Mesendoderm (in vitro differentiated cells): Measurements from ENCODE around the gene IFI30.

ENCODE experiments used
- DNase-seq: peaks from one replicate; pipeline ENCODE4 v3.0.0; 2013
- H2AK5ac ChIP-seq: 2 replicates; pipeline ENCODE4 v1.6.1; 2013; ENCODE audit warnings: low read length, inconsistent platforms
- H2BK120ac ChIP-seq: 2 replicates; pipeline ENCODE4 v1.6.1; 2013; ENCODE audit warnings: low read depth, mild to moderate bottlenecking, low read length, moderate library complexity, mixed read lengths
- H2BK15ac ChIP-seq: replicated peaks from 2 replicates; pipeline ENCODE4 v1.6.1; 2013; ENCODE audit warnings: low read depth, mild to moderate bottlenecking, moderate library complexity
- H2BK5ac ChIP-seq: 2 replicates; pipeline ENCODE4 v1.6.1; 2013; ENCODE audit warnings: low read length, inconsistent platforms
- H3K18ac ChIP-seq: 2 replicates; pipeline ENCODE4 v1.6.1; 2013; ENCODE audit warnings: mild to moderate bottlenecking, low read length, mixed read lengths
- H3K23ac ChIP-seq: one replicate; pipeline ENCODE4 v1.6.1; 2013; ENCODE audit warnings: low read length
- H3K27ac ChIP-seq: 2 replicates; pipeline ENCODE4 v1.5.1; 2013; ENCODE audit warnings: low read depth, mild to moderate bottlenecking, inconsistent platforms, low read length, moderate library complexity
- H3K27me3 ChIP-seq: 2 replicates; pipeline ENCODE4 v1.6.1; 2013; ENCODE audit warnings: low read length, control low read depth, mild to moderate bottlenecking, inconsistent platforms; ENCODE audit not compliant: insufficient read depth, poor library complexity
- H3K36me3 ChIP-seq: 2 replicates; pipeline ENCODE4 v1.6.1; 2013; ENCODE audit warnings: low read length, inconsistent platforms; ENCODE audit not compliant: control insufficient read depth, insufficient read depth
- H3K4ac ChIP-seq: one replicate; pipeline ENCODE4 v1.6.1; 2013; ENCODE audit warnings: low read depth, mild to moderate bottlenecking, low read length, moderate library complexity
- H3K4me1 ChIP-seq: 2 replicates; pipeline ENCODE4 v1.6.1; 2013; ENCODE audit warnings: low read depth, low read length, inconsistent platforms; ENCODE audit not compliant: control insufficient read depth
- H3K4me2 ChIP-seq: 2 replicates; pipeline ENCODE4 v1.6.1; 2013; ENCODE audit warnings: low read length
- H3K4me3 ChIP-seq: 2 replicates; pipeline ENCODE4 v1.5.1; 2013; ENCODE audit warnings: mild to moderate bottlenecking, low read length
- H3K56ac ChIP-seq: one replicate; pipeline ENCODE4 v1.6.1; 2013; ENCODE audit warnings: low read length
- H3K79me1 ChIP-seq: 2 replicates; pipeline ENCODE4 v1.6.1; 2013; ENCODE audit warnings: low read length, inconsistent platforms
- H3K79me2 ChIP-seq: 2 replicates; pipeline ENCODE4 v1.6.1; 2013; ENCODE audit warnings: mild to moderate bottlenecking, low read length; ENCODE audit not compliant: control insufficient read depth, insufficient read depth
- H3K9ac ChIP-seq: 2 replicates; pipeline ENCODE4 v1.6.1; 2013; ENCODE audit warnings: low read length, inconsistent platforms
- H4K5ac ChIP-seq: one replicate; pipeline ENCODE4 v1.6.1; 2013; ENCODE audit warnings: low read length
- H4K8ac ChIP-seq: one replicate; pipeline ENCODE4 v1.6.1; 2013; ENCODE audit warnings: low read depth, mild to moderate bottlenecking, control low read depth, low read length, moderate library complexity
- WGBS: extraction: QIAGEN DNeasy Blood & Tissue Kit; methylation state at CpG from one replicate; pipeline ENCODE4 v1.1.7; 2013; ENCODE audit warnings: low lambda C conversion rate, missing lambda C conversion rate; ENCODE audit not compliant: insufficient coverage; ENCODE audit errors: extremely low coverage; 5-methylcytosine and 5-hydroxymethylcytosine counted together

IFI30 gene

DNA sequence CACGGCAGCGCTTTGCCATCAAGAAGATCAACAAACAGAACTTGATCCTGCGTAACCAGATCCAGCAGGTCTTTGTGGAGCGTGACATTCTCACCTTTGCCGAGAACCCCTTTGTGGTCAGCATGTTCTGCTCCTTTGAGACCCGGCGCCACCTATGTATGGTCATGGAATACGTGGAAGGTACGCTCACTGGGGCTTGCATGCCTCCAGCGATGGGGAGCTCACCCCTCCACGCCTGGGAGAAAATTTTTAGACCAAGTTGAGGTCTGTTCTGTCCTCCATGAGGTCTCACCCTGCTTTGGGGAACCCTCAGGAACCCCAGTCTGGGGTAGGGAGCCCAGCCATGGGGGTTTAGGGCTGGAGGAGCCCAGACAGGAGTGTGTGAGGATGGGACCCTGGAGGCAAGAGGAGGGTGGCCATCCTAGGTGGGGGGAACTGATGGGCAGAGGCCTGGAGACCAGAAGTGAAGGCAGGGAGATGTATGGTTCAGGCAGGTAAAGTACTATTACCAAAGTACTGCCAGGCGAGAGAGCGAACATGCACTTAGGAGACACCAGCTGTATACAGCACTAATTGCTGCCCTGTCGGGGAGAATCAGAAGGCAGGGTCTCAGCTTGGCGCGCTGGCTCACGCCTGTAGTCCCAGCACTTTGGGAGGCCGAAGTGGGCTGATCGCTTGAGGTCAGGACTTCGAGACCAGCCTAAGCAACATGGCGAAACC lies 42.9 kb upstream of the IFI30 start:
- no CpG with 5 or more reads among the region's 21 CpGs for WGBS
- no peak overlapping the region for H3K23ac ChIP-seq
- no peak overlapping the region for H3K4me3 ChIP-seq
- H3K56ac ChIP-seq, result no peak overlapping the region
- no peak overlapping the region for H3K18ac ChIP-seq
- H4K5ac ChIP-seq, result no peak overlapping the region
- H3K79me1 ChIP-seq, result no peaks in the 10 kb centered on the region
- H3K9ac ChIP-seq, result no peak overlapping the region
- H3K4me2 ChIP-seq, result no peak overlapping the region
- no peaks in the 10 kb centered on the region for H3K27me3 ChIP-seq
- H4K8ac ChIP-seq, result no peak overlapping the region
- H2BK5ac ChIP-seq, result no peak overlapping the region
- no peak overlapping the region for H3K27ac ChIP-seq
- no peaks in the 10 kb centered on the region for H3K79me2 ChIP-seq
- DNase-seq, result no peak
- no peak overlapping the region for H2BK15ac ChIP-seq
- no peak overlapping the region for H2BK120ac ChIP-seq
- H3K36me3 ChIP-seq, result no peaks in the 10 kb centered on the region
- no peak overlapping the region for H3K4ac ChIP-seq
- no peak overlapping the region for H2AK5ac ChIP-seq
- H3K4me1 ChIP-seq, result no peaks in the 10 kb centered on the region

DNA sequence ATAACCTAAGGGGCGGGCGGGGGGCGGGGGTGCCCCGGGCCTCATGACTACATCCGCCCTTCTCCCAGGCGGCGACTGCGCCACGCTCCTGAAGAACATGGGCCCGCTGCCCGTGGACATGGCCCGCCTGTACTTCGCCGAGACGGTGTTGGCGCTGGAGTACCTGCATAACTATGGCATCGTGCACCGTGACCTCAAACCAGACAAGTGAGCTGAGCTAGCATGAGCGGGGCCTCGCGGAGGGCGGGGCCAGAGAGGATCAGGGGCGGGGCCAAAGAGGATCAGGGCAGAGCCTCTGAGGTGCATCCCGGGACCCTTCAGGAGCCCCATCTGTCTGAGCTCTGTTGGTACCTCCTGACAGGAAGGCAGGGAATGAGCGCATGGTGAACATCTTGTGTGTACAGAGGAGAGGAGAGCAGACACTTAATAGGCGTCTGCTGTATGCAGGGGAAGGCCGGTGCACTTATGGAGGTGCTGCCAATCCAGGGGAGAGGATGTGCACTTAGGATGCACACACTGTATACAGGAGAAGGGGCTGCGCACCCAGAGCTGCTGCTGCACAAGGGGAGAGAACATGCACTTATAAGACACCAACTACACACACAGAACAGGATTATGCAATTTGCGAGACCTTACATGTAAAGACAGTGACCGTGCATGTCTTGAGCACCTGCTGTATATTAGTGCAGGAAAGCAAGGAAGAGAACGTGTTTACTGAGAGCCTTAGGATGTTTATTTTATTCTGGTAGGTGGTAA lies 41.6 kb upstream of the IFI30 start:
- Histone ChIP-seq H3K4me2 (no peak overlapping the region), H3K79me1 (no peaks in the 10 kb centered on the region), H3K18ac (no peak overlapping the region), H3K79me2 (no peaks in the 10 kb centered on the region), H4K5ac (no peak overlapping the region), H4K8ac (no peak overlapping the region), H2BK120ac (no peak overlapping the region), H2BK5ac (no peak overlapping the region), H3K4me3 (no peak overlapping the region), H3K4me1 (no peaks in the 10 kb centered on the region), H3K27ac (no peak overlapping the region), H3K9ac (no peak overlapping the region), H3K23ac (no peak overlapping the region), H2BK15ac (no peak overlapping the region), H2AK5ac (no peak overlapping the region), H3K27me3 (no peaks in the 10 kb centered on the region), H3K36me3 (no peaks in the 10 kb centered on the region), H3K4ac (no peak overlapping the region), H3K56ac (no peak overlapping the region)
- WGBS, result no CpG with 5 or more reads among the region's 31 CpGs
- DNase-seq, result no peak

GRCh38 chr19:18135712-18136584 lies 37.7 kb upstream of the IFI30 start:
- WGBS, result no CpG with 5 or more reads among the region's 18 CpGs

DNA sequence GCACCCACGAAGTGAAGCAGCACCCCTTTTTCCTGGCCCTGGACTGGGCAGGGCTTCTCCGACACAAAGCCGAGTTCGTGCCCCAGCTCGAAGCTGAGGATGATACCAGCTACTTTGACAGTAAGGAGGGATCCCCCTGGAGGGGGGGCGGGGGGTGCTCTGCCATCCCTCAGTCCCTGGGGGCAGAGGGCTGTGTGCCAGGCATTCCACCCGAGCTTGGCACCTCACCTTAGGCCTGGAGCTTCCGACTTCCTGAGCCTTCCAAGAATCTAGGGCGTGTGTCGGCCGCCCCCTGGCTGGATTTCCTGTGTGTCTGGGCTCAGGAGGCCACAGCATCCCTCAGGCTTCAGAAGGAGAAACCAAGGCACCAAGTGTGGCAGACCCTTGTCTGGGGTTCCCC lies 36.4 kb upstream of the IFI30 start:
- H3K79me1 ChIP-seq, result no peaks in the 10 kb centered on the region
- H3K4me3 ChIP-seq, result no peak overlapping the region
- H3K18ac ChIP-seq, result no peak overlapping the region
- H3K9ac ChIP-seq, result no peak overlapping the region
- no peak overlapping the region for H4K5ac ChIP-seq
- no peak overlapping the region for H3K4me2 ChIP-seq
- H2BK5ac ChIP-seq, result no peak overlapping the region
- WGBS, result no CpG with 5 or more reads among the region's 11 CpGs
- DNase-seq, result no peak
- no peaks in the 10 kb centered on the region for H3K4me1 ChIP-seq
- H3K27me3 ChIP-seq, result no peaks in the 10 kb centered on the region
- H3K56ac ChIP-seq, result no peak overlapping the region
- no peaks in the 10 kb centered on the region for H3K79me2 ChIP-seq
- H2BK120ac ChIP-seq, result no peak overlapping the region
- H3K36me3 ChIP-seq, result no peaks in the 10 kb centered on the region
- no peak overlapping the region for H3K23ac ChIP-seq
- no peak overlapping the region for H3K27ac ChIP-seq
- no peak overlapping the region for H2BK15ac ChIP-seq
- no peak overlapping the region for H2AK5ac ChIP-seq
- no peak overlapping the region for H3K4ac ChIP-seq
- H4K8ac ChIP-seq, result no peak overlapping the region

More at GRCh38 chr19:18135712-18136584, 37.7 kb upstream of the IFI30 start:
- no peak overlapping the region for H3K27ac ChIP-seq
- no peak overlapping the region for H3K56ac ChIP-seq
- H3K79me1 ChIP-seq, result no peaks in the 10 kb centered on the region
- no peak overlapping the region for H2BK15ac ChIP-seq
- DNase-seq, result no peak
- H3K4me2 ChIP-seq, result no peak overlapping the region
- H3K4ac ChIP-seq, result no peak overlapping the region
- no peaks in the 10 kb centered on the region for H3K4me1 ChIP-seq
- no peaks in the 10 kb centered on the region for H3K36me3 ChIP-seq
- H4K5ac ChIP-seq, result no peak overlapping the region
- H3K18ac ChIP-seq, result no peak overlapping the region
- H2BK5ac ChIP-seq, result no peak overlapping the region
- no peak overlapping the region for H3K4me3 ChIP-seq
- H2AK5ac ChIP-seq, result no peak overlapping the region
- H2BK120ac ChIP-seq, result no peak overlapping the region
- no peak overlapping the region for H3K9ac ChIP-seq
- H3K27me3 ChIP-seq, result no peaks in the 10 kb centered on the region
- H3K79me2 ChIP-seq, result no peaks in the 10 kb centered on the region
- no peak overlapping the region for H3K23ac ChIP-seq
- no peak overlapping the region for H4K8ac ChIP-seq

GRCh38 chr19:18137657-18138339 lies 35.8 kb upstream of the IFI30 start:
- Histone ChIP-seq H3K4me3 (no peak overlapping the region), H3K79me2 (no peaks in the 10 kb centered on the region), H3K4ac (no peak overlapping the region), H3K23ac (no peak overlapping the region), H3K79me1 (no peaks in the 10 kb centered on the region), H4K5ac (no peak overlapping the region), H2AK5ac (no peak overlapping the region), H2BK120ac (no peak overlapping the region), H3K4me1 (no peaks in the 10 kb centered on the region), H2BK15ac (no peak overlapping the region), H2BK5ac (no peak overlapping the region), H3K27ac (no peak overlapping the region), H3K36me3 (no peaks in the 10 kb centered on the region), H4K8ac (no peak overlapping the region), H3K9ac (no peak overlapping the region), H3K27me3 (no peaks in the 10 kb centered on the region), H3K4me2 (no peak overlapping the region), H3K18ac (no peak overlapping the region), H3K56ac (no peak overlapping the region)
- DNase-seq, result no peak
- no CpG with 5 or more reads among the region's 9 CpGs for WGBS
